ENCODE measurements around the gene ACOD1. TPM values are rescaled to one million over a fixed set of nuclear protein-coding genes. Genes with fewer than 3 reads are reported as not detected.

ACOD1 gene
- total and polyA plus RNA-seq, 2 of the 13 experiments (the other 11 are each of a cell fraction or from before 2014, with no cell fraction given) = not detected

DNA sequence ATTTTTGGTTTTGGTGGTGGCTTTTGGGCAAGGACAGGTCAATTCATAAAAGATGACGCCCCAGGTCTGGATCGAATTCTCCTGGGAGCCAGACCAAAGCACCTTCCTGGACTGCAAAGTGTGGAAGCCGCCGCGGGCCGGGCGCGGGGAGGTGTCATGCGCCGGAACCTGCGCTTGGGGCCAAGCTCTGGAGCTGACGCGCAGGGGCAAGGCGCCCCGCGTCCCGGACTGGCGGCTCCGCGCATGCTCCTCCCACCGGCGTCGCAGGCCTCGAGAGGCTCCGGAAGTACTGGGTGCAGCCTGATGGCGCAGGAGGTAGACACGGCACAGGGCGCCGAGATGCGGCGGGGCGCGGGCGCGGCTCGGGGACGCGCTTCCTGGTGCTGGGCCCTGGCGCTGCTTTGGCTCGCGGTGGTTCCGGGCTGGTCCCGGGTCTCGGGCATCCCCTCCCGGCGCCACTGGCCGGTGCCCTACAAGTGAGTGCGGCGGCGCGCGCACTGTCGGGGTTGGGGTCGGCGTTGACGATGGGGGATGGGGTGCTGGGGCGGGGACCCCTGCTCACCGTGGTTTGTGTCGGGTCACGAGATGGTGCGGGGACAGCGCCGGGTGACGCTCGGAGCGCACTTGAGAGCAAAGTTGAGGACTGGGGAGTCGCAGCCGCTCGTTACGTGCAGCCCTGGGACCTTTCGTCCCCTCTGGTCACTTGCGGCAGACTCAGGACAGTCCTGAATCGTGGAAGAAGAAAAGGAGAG, 43.7 kb downstream of the ACOD1 start, which contains the start of gene CLN5 (continued):
- TF ChIP-seq, protein P1, sequence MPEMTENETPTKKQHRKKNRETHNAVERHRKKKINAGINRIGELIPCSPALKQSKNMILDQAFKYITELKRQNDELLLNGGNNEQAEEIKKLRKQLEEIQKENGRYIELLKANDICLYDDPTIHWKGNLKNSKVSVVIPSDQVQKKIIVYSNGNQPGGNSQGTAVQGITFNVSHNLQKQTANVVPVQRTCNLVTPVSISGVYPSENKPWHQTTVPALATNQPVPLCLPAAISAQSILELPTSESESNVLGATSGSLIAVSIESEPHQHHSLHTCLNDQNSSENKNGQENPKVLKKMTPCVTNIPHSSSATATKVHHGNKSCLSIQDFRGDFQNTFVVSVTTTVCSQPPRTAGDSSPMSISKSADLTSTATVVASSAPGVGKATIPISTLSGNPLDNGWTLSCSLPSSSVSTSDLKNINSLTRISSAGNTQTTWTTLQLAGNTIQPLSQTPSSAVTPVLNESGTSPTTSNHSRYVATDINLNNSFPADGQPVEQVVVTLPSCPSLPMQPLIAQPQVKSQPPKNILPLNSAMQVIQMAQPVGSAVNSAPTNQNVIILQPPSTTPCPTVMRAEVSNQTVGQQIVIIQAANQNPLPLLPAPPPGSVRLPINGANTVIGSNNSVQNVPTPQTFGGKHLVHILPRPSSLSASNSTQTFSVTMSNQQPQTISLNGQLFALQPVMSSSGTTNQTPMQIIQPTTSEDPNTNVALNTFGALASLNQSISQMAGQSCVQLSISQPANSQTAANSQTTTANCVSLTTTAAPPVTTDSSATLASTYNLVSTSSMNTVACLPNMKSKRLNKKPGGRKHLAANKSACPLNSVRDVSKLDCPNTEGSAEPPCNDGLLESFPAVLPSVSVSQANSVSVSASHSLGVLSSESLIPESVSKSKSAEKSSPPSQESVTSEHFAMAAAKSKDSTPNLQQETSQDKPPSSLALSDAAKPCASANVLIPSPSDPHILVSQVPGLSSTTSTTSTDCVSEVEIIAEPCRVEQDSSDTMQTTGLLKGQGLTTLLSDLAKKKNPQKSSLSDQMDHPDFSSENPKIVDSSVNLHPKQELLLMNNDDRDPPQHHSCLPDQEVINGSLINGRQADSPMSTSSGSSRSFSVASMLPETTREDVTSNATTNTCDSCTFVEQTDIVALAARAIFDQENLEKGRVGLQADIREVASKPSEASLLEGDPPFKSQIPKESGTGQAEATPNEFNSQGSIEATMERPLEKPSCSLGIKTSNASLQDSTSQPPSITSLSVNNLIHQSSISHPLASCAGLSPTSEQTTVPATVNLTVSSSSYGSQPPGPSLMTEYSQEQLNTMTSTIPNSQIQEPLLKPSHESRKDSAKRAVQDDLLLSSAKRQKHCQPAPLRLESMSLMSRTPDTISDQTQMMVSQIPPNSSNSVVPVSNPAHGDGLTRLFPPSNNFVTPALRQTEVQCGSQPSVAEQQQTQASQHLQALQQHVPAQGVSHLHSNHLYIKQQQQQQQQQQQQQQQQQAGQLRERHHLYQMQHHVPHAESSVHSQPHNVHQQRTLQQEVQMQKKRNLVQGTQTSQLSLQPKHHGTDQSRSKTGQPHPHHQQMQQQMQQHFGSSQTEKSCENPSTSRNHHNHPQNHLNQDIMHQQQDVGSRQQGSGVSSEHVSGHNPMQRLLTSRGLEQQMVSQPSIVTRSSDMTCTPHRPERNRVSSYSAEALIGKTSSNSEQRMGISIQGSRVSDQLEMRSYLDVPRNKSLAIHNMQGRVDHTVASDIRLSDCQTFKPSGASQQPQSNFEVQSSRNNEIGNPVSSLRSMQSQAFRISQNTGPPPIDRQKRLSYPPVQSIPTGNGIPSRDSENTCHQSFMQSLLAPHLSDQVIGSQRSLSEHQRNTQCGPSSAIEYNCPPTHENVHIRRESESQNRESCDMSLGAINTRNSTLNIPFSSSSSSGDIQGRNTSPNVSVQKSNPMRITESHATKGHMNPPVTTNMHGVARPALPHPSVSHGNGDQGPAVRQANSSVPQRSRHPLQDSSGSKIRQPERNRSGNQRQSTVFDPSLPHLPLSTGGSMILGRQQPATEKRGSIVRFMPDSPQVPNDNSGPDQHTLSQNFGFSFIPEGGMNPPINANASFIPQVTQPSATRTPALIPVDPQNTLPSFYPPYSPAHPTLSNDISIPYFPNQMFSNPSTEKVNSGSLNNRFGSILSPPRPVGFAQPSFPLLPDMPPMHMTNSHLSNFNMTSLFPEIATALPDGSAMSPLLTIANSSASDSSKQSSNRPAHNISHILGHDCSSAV (CRISPR knock-in tag; IDR thresholded peaks at IDR 0.05; ENCODE audit: borderline replicate concordance) = no peak
- peak; percentile 28 for TF ChIP-seq STAG1 (CRISPR knock-in tag; IDR thresholded peaks at IDR 0.05)
- TF ChIP-seq ZNF75D (CRISPR knock-in tag; IDR thresholded peaks at IDR 0.05; ENCODE audit: borderline replicate concordance) = no peak
- peak; percentile 39; the same call in 1 of the 2 replicates for TF ChIP-seq FOSL1 (CRISPR knock-in tag; IDR thresholded peaks at IDR 0.05; ENCODE audit: borderline replicate concordance)
- 0 out of 2 replicates have a peak, but pooled peaks have one; percentile 77 for TF ChIP-seq GTF3A (CRISPR knock-in tag; conservative IDR thresholded peaks at IDR 0.05)
- TF ChIP-seq ZNF737 (CRISPR knock-in tag; IDR thresholded peaks at IDR 0.05; ENCODE audit: borderline replicate concordance) = no peak; the same call in 1 of the 2 replicates
- TF ChIP-seq, protein P2, sequence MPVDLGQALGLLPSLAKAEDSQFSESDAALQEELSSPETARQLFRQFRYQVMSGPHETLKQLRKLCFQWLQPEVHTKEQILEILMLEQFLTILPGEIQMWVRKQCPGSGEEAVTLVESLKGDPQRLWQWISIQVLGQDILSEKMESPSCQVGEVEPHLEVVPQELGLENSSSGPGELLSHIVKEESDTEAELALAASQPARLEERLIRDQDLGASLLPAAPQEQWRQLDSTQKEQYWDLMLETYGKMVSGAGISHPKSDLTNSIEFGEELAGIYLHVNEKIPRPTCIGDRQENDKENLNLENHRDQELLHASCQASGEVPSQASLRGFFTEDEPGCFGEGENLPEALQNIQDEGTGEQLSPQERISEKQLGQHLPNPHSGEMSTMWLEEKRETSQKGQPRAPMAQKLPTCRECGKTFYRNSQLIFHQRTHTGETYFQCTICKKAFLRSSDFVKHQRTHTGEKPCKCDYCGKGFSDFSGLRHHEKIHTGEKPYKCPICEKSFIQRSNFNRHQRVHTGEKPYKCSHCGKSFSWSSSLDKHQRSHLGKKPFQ (CRISPR knock-in tag; IDR thresholded peaks at IDR 0.05; ENCODE audit: insufficient replicate concordance) = no peak
- no peak for TF ChIP-seq SRSF9 (IDR thresholded peaks at IDR 0.05; ENCODE audit: borderline replicate concordance, insufficient read depth, low read depth, low read length, poor library complexity, severe bottlenecking)
- TF ChIP-seq ZIK1 (CRISPR knock-in tag; IDR thresholded peaks at IDR 0.05; ENCODE audit: borderline replicate concordance, low read depth) = no peak
- TF ChIP-seq, protein P3, sequence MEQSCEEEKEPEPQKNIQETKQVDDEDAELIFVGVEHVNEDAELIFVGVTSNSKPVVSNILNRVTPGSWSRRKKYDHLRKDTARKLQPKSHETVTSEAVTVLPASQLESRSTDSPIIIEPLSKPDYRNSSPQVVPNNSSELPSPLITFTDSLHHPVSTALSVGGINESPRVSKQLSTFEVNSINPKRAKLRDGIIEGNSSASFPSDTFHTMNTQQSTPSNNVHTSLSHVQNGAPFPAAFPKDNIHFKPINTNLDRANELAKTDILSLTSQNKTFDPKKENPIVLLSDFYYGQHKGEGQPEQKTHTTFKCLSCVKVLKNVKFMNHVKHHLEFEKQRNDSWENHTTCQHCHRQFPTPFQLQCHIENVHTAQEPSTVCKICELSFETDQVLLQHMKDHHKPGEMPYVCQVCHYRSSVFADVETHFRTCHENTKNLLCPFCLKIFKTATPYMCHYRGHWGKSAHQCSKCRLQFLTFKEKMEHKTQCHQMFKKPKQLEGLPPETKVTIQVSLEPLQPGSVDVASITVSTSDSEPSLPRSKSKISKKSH (CRISPR knock-in tag; IDR thresholded peaks at IDR 0.05; ENCODE audit: borderline replicate concordance) = no peak; the same call in 1 of the 2 replicates
- TF ChIP-seq, protein P4, sequence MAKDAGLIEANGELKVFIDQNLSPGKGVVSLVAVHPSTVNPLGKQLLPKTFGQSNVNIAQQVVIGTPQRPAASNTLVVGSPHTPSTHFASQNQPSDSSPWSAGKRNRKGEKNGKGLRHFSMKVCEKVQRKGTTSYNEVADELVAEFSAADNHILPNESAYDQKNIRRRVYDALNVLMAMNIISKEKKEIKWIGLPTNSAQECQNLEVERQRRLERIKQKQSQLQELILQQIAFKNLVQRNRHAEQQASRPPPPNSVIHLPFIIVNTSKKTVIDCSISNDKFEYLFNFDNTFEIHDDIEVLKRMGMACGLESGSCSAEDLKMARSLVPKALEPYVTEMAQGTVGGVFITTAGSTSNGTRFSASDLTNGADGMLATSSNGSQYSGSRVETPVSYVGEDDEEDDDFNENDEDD (CRISPR knock-in tag; IDR thresholded peaks at IDR 0.05; ENCODE audit: borderline replicate concordance) = peak; percentile 96
- no peak for TF ChIP-seq RFX1 (IDR thresholded peaks at IDR 0.05)
- TF ChIP-seq CBFB (CRISPR knock-in tag; IDR thresholded peaks at IDR 0.05) = peak; percentile 88
- no peak; the same call in 1 of the 2 replicates for TF ChIP-seq NFKBIZ (CRISPR knock-in tag; IDR thresholded peaks at IDR 0.05)
- 0 out of 2 replicates have a peak, but pooled peaks have one; percentile 33 for TF ChIP-seq CHD2 (IDR thresholded peaks at IDR 0.05; ENCODE audit: low read depth, low read length)
